Occipital lobe (tissue), 2 donors: ENCODE measurements around the gene PDE6A. TPM values are rescaled to one million over a fixed set of nuclear protein-coding genes. Genes with fewer than 3 reads are reported as not detected.

Experiments
- DNase-seq: peaks from one replicate; lab custom pipeline; 2025; lab: John Stamatoyannopoulos, UW
- total RNA-seq: library from RNA; depleted of rRNA; stranded (reverse); fragments of >200 nt; gene quantifications from one replicate; pipeline ENCODE4 v1.2.3, GENCODE V29; 2014

PDE6A gene
- total RNA-seq, 1 donor from 2014 or later = not detected

DNA sequence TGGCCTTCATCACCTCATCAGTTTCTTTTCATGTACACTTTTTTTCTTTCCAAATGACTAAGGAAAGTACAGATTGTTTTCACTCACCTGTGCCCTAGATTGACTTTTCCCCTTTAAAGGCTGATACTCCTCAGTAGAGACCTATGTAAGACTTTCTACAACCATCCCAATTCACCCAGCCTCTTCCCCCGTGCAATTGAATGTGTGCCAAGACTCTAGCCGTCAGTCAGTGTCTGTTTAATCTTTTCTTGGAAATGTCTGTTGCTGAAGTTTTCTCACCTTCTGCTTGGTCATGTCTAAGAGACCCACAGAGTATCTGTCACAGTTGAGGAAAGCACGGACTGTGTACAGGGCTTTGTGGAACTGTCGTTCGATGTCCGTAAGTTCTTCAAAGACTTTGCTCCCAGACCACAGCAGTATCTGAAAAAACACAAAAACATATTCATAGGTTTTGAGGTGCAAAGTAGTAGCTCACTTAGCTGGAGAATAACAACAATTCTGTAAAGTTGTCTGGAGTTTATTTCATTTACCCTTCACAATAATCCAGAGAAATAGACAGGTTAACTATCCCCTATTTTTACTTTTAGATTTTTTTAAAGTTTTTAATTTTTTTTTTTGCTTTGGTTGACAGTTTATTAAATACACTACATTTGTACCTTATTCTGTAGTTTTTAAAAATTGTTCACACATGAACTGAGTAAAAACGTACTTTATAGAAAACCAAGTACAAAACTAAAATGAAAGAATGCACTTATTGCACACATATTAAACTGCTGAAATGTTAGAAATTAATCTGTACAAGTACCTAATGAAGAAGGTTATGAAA is 13.6 kb downstream of the PDE6A start:
- DNase-seq = no peak

DNA sequence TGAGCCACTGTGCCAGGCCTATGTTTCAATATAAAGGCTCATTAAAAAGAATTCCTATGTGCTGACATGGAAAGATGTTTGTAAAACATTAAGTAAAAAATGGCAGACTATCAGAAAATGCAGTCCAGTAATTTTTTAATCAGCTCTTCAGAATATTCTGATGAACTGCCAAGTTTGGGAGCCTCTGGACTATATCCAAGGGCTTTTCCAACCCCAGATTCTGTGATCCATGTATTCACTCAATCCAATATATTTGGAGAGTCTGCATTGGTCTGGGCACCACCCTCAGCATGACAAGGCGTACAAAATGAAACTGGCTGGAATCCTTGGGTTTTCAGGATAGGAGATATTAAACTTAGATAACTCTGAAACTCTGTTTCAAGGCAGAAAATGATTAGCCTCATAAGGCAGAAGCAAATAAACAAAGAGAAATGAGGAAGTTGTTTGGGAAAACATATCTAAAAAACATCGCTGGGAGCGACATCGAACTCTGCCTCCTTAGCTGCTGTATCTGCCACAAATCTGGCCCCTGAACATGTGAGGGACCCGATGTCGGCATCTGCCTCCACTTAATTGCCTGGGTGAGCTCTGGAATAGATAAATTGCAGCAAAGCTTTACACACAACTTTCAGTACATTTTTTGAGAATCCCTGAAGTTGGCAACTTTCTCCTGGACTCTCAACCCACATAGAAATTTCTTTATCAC is 14.4 kb downstream of the PDE6A start:
- DNase-seq = no peak

DNA sequence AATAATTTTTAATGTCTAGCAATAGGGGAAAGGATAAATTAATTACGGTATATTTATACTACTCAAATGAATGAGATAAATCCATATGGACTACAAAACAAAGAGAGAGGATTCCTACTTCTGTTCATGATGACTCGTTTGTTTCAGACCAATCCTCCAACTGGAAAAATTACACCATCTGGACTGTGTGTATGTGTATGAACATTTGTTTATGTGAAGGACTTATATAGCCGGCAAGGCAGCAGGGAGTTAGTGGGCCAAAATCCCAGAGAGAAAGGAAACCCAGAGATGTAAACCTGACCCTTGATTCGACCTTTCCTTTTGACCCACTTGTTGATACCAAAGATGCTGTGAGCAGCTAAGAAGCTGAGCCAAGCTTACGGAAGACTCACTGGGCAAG is 20.1 kb downstream of the PDE6A start:
- DNase-seq = no peak

DNA sequence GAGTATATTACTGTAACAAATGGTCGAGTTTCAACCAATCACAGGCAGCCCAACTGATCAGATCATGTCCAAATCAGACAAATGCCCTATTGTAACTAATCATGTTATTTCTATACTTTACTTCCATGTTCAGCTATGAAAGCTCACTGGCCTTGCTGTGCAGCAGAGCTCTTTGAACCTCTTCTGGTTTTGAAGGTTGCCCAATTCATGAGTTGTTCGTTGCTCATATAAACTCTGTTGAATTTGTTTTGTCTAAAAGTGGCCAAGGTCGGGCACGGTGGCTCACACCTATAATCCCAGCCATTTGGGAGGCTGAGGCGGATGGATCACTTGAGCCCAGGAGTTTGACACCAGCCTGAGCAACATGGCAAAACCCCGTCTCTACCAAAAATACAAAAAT is 21.6 kb downstream of the PDE6A start:
- no peak for DNase-seq

DNA sequence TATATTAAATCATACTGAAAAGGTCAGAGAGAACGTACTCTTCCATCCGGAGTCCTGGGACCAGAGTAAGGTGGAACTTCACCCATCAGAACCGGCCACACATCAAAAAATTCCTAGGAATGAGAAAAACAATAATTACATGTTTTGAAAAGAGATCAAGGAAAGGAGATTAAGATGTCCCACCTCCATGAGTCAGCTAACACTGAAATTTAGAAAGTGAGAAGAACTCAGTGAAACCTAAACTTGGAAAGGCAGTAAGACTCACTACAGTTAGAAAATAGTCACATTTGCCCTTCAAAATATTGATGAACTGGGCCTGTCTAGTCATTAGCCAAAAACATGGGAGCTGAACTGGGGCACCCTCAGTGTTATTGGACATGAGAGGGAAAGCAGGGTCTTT is 23.0 kb downstream of the PDE6A start:
- no peak for DNase-seq

DNA sequence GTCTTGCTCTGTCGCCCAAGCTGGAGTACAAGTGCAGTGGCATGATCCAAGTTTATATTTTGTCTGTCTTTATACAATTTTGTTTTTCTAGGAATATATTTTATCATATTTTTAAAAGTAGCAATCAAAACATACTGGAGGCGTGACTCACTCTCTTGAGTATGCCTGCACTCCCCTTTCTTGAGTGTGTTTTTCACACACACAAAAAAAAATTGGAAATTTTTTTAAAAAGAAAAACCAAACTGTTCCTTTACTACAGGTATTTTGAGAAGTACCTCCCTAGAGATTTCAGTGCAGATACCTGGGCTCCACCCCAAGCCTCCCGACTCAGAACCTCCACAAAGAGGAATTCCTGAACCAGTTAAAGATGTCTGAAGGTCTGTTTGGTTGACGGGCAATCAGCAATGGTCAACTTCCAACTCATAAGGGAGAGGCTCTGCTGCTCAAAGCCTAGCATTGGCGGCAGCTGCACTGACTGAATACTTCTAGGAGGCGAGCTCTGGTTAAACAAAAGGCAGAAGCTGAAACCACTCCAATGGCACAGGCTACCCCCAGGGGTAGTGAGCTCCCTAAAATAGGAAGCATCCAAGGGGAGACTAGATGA is 27.4 kb downstream of the PDE6A start:
- no peak for DNase-seq

DNA sequence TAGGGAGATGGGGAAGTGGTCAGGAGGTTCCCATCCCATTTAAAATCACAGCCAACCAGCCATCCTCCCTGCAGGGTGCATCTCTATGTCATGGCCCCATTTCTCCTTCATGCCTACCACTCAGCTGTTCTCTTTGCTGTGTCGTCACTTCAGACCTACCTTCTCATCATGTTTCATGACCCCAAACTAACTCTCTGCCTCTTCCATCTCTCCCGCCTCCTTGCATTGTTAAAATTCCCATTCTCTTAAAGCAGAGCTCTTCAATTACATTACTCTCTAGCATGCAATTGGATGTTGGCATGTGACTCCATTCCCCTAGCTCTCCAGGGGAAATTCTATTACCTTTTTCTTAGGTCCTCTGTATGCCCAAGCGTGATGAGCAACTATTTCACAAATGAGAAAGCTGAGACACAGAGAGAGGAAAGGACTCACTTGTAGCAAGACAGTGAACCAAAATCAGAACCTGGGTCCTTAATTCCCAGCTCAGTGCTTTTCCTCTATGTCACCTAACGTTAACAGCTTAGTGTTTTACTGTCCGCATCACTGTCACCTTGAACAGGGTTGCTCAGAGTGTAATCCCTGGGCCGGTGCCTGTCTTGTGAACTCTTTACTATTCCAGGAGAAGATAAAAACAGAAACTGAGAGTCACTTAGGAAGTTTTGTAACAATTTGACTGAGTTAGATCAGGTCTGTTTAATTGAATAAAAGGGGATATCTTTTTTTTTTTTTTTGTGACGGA is 28.1 kb downstream of the PDE6A start:
- no peak for DNase-seq

DNA sequence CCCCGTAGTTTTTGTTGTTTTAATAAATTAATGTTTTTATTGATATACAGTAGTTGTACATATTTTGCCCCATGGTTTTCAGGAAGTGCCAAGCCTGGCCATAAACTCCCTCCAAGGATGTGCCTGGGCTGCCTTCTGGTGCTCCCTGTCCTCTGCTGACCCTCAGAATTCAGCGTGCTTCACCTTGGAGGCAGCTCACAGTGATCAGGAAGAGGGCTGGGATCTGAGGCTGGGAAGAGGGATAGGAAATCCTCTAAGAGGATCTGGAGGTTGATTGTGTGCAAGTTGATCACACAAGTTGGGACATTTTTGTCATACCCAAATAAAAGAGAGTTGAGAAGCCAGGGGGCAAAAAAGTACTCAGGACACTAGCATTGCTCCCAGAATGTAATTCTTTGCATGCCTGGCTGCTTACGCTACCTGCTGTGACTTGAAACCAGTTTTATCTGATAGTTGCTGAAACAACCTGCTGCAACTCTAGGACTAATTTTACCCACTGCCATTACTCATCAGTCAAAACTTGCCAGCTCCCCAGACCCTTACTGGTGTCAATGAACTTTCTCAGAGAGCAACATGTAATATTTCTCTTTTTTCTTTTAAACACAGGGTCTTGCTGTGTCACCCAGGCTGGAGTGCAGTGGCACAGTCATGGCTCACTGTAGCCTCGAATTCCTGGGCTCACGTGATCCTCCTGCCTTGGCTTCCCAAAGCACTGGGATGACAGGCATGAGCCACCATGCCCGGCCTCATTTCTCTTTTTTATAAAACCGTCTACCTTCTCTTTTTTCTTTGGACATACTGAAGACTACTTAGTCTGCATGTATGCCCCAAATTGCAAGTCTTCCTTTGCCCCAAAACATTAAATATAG is 29.0 kb downstream of the PDE6A start:
- no peak for DNase-seq

DNA sequence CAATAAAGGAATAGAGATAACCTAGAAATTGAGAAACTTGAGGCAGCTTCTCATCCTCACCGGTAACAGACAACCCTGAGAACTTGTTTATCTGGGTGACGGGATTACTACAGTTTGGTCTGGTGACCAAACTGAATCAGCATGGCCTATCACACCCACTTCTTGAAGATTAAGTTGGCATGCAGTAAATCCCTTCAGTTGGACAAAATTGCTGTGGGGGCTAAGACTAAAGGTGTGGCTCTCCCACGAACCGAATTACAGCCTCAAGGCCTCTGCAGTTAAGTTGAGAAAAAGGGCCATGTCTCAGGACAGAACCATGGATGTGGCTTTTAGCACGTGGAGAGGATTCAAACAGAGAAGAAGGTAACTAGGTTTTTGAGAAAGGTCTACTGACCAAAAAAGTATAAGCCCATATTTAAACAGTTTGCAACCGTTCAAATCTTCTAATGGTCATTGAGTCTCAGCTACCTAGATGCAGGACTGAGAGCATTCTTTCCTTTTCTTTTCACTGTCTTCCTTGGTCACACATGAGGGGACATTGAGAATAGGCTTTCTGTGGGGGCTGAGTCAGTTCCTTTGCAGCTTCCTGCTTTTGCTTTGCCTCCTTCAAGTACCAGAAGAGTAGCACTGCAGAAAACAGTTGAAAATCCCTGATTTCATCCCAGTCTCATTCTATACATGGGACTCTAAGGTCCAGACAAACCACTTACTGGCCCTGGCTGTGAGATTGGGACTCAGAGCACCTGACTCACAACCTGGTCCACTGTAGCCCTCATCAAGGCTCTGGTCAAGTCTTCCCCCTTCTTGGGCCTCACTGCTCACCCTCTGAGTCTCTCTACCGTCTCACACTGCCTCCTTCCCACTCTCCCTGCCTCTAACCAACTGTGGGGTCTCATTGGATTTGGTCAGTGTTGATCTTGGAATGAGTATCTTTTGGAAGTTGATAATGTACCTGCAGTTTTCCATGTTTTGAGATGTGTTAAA is 30.9 kb downstream of the PDE6A start:
- DNase-seq = no peak

DNA sequence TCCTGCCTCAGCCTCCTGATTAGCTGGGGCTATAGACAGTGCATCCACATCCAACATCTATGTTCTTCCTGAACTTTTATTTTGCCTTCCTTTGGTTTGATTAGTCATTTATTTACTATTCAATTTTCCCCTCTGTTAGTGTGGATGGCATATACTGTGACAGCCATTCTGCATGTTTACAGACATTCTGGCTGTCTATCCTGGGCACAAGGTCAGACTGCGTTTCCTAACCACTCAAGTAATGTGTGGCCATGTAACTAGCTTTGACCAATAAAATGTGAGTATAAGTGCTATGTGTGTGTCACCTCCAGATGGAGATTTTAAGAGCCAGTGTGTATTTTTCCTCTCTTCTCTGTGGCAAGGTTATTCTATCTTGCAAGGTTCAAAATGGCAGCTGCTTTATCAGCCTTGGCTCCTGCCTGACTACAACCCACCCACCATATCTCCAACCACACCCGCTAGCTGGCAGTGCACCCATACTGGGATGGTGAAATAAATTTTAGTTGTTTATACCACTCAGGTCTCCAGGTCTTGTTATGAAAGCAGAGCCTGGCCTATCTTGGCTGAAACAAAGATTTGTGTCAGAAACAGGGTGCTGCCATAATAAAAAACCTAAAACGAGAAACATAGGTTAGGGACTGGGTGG is 32.2 kb downstream of the PDE6A start:
- DNase-seq = no peak

DNA sequence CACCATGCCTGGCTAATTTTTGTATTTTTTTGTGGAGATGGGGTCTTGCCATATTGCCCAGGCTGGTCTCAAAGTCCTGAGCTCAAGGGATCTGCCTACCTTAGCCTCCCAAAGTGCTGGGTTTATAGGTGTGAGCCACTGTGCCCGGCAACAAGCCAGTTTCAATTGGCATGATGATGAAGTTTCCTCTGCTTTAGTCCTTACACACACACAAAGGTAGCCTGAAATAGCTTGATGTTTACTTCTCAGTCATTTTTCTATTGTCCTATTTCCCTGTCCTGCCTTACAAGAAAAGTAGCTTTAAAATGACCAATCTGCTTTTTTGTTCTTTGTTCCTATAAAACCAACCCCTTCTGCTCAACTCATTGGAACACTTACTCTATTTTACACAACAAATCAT is 33.6 kb downstream of the PDE6A start:
- no peak for DNase-seq

DNA sequence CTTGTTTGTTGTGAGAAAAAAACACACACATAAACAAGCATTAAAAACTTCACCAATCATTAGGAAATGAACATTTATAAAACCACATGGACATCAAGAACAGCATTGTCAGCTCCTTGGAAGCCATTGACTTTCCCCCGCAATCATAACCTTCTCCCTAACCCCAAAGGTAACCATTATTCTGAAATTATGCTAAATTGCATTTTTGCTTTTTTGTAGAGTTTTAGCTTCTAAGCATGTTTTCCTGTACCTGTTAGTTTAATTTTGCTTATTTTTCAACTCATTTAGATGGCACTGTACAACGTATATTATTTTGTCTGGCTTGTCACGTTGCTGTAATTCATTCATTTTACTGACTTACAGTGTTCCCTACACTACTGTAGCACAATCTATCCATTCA is 36.8 kb downstream of the PDE6A start:
- no peak for DNase-seq

DNA sequence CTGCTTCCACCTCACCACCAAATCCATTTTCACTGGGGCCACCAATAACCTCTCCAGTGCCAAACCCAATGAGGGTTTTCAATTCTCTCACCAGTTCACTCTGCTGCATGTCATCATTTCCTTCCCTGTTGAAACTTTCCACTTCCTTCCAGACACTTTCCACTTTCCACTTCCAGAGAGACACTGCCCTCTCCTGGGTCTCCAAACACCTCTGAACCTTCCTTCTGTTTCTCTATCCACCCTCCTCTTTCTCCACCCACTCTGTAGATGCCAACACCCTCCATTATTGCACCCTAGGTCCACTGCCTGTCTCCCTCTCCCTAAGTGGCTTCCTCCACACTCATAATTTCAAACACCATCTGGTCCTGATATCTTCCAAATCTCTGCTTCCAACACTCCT is 39.6 kb downstream of the PDE6A start:
- DNase-seq = no peak

DNA sequence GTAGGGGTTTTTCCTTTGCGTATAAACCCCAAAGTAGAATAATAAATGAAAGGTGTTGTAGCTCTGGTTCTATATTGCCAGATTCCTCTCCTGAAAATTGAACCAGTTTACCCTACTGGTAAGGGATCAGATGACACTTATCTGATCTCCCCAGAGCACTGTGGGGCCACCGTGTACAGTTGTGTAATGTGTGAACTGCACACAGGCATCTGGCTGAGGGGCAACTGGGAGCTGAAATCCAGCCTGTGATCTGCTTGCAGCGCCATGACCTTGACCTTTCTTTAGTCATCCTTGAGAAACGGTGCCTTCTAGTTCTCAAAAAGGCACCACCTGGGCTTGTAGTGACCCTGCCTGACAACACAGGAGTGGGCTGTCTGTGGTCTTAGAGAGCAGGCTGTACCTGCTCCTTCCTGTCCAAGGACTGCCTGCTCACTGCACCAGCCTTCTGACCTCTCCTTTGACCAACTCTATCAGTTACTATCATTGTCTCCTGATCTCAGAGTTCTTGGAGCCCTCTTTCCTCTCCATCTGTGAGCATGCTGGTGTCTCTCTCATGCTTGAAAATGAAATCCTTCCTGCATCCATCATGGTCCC is 40.2 kb downstream of the PDE6A start:
- no peak for DNase-seq

DNA sequence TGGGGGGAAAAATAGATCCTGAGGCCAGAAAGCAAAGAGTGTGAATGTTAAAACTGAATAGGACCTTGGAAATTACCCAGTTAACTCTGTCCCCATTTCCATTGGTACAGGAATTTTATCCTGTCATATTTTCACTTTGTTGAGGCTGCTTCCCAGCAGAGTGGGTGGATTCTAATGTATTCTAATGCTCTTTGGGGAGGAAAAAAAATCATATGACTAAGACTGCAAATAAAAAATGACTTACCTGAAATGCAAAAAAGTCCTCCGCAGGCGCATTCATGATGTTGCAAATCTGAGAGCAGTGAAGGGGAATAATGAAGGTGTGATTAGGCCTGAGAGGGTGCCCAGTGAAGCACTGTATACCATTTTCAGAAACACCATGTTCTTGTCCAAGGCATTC is 41.2 kb downstream of the PDE6A start:
- DNase-seq = no peak

DNA sequence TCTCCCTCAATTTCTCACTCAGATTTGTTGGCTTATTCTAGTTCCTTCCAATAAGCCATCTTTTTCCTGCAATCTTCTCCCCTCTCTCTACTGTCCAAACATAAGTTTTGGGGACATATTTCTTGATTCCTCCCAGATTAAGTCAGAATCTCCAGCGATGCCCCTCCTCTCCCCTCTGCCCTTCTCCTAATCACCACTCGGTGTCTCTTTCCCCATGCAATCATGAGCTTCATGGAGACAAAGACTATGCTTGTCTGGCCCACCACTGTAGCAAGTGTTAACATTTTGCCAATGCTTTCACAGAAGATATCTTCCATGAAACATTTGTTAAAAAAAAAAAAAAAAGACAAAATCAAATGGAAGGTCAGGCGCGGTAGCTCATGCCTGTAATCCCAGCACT is 42.4 kb downstream of the PDE6A start:
- DNase-seq = no peak

DNA sequence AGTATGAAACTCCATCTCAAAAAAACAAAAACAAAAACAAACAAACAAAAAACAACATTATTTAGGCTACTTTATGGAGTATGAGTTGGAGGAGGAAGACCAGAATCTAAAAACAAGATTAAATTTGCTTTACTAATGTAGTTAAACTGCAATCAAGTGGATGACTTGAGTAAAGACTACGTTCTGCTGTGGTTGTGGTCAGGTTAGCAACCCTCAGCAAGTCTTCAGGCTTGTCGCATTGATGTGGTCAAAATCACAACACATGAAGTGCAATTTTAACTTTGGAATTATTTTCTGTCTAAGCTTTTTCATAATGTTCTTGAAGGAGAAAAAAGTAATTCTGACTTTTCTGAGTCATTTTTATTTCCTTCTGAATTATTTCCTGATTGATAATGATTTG is 43.1 kb downstream of the PDE6A start:
- DNase-seq = no peak

DNA sequence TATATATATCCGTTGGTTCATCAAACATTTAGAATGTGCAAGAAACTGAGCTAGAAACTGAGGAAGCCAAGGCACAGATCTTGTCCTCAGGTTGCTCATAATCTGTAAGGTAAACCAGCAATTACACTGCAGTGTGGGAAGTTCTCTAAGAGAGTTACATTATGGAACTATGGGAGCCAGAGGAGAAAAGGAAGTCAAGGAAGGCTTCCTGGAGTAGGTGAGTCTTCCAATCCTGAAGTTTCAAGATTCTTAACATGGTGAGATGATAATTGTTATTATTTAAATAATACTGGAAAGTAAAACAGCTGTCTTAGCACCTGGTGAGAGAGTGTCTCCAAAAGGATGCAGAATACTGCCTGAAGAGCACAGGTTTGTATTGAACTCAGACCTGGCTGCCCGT is 44.2 kb downstream of the PDE6A start:
- no peak for DNase-seq

DNA sequence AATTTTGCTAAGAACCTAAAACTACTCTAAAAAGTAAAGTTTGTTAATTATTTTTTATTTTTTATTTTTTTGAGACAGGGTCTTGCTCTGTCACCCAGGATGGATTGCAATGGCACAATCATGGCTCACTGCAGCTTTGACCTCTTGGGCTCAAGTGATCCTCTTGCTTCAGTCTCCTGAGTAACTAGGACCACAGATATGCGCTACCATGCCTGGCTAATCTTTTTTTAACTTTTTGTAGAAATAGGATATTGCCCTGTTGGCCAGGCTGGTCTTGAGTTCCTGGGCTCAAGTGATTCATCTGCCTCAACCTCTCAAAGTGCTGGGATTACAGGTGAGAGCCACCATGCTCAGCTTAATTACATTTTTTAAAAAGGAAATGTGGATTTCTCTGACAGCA is 45.8 kb downstream of the PDE6A start:
- no peak for DNase-seq
